NCI-H526 (cell line): ENCODE results near the gene APOC4.
A peak's percentile ranks its signal among the peaks of the same experiment; 100 is the strongest.
"Not testable (repeated sequence)": the region's sequence is repeated elsewhere in the genome, so short reads cannot be mapped to it uniquely, and the experiment has no call there.

ENCODE experiments used
- DNase-seq, 2 experiments: peaks; one replicate each; lab custom pipeline; 2025; lab: John Stamatoyannopoulos, UW

APOC4 gene

DNA sequence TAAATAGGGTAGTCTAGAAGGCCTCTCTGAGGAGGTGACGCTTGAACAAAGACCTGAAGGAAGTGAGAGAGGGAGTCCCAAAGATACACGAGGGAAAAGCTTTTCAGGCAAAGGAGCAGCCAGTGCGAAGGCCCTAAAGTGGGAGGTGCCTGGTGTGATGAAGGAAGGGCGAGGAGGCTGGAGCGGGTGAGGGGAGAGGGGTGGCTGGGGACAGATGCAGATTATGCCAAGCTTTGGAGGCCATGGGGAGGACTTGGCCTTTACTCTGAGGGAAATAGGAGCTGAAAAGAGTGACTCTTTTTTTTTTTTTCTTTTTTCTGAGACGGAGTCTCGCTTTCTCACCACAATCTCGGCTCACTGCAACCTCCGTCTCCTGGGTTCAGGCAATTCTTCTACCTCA lies 16.1 kb downstream of the APOC4 start:
- DNase-seq: no peak

DNA sequence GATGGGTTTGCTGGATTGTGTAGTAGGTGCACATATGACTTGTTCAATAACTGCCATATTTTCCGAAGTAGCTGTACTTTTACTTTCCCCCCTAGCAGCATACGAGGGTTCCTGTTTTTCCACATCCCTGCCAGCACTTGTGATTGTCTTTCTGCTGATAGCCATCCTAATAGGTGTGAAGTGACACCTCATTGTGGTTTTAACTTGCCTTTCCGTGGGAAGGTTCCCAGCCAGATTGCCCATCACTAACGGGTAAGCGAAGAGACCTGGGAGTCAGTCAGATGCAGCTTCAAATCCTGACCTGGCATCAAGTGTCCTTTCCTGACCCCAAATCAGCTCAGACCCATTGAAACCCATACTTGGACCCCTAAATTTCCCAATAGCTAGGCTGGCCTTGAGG lies 17.7 kb downstream of the APOC4 start:
- DNase-seq: no peak

DNA sequence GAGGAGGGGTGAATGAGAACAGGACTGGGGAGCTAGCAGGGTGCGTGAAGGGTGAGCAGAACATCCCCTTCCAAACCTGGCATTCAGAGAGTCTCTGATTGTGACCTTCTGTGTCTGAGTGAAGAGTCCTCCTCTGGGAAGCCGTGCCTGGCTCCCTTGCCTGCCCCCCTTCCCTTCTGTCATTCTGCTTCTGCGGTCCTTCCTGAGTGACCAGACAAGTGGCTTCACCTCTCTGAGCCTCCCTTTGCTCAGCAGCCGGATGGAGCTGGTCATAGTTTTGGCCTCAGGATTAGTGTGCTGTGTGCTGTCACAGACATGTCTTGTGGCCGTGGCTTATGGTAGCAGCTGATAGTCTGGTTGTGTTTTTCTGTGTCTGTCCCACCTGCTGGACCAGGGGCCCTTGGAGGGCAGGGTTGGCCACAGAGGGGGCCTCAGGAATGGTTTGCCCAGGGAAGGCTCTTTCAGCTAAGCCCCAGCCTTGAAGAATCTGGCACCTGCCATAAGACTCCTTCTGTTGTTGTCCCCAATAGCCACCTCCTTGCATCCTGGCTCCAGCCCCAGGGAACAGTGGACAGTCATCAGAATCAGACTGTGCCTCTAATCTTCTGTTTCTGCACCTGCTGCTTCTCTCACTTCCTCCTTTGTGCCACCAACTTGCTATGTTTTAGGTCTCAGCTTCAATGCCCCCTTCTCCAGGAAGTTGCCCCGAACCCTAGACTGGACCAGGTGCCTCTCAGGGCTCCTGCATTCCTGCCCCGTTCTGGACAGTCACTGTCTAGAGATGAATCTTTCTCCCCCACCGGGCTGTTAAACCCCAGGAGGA lies 19.1 kb downstream of the APOC4 start:
- DNase-seq: no peak

DNA sequence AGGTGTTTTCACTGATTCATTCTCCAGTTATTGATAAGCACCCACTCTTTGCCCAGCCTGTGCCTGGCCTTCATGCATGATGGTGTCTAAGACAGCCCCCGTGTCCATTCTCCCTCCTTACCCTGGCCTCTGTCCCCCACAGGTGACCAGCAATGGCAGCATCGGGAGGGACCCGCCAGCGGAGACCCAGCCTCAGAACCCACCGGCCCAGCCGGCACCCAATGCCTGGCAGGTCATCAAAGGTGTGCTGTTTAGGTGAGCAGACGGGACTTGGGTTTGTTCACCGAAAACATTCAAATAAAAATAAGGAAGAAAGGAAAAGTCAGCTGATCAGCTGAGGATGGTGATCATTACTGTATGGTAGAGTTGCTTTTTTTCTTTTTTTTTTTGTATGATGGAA lies 19.8 kb downstream of the APOC4 start:
- DNase-seq: no peak

DNA sequence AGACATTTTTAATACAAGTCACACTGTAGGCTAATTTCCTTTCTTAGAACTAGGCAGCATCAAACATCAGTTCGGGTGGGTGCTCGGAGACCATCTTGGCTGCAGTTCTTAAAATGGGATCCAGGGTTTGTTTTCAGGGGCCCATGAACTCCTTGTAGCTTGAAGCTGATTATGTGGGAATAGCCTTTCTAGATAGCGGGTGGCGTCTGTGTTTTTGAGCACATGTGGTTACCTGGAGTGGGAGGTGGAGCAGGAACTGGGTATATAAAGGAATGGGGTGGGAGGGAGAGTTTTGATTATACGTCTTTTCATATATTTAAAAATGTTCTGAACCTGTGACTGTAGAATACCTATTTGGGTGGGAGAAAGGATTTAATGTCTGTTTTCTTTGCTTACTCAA lies 26.1 kb downstream of the APOC4 start:
- DNase-seq: no peak

DNA sequence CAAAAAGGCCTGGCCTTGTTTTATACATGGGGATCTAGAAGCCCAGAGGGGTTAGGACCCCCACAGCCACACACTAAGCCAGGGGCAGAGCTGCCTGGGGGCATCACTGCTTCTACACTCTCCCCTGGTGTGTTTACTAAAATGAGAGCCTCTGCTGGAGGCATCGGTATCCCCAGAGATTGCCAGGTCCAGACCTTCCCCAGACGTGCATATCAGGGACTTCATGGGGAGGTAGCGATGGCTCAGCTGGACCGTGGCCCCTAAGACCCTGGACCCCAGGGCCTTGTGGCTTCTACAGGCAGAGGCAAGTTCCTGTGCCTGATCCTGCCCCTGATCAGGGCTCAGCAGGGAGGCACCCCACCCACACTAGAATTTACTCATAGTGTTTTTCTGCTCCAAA lies 26.6 kb downstream of the APOC4 start:
- DNase-seq: no peak

DNA sequence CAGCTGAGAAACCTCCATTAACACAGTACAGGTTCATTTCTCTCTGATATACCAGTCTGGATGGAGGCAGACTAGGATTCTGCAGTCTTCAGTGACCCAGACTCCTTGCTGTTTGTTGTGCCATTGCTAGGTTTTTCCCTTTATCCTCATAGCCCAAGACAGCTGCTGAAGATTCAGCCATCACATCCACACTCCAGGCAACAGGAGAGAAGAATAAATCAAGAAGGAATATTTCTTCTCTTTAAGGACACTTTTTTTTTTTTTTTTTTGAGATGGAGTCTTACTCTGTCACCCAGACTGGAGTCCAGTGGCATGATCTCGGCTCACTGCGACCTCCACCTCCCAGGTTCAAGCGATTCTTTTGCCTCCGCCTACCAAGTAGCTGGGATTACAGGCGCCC lies 27.4 kb downstream of the APOC4 start:
- DNase-seq: no peak

DNA sequence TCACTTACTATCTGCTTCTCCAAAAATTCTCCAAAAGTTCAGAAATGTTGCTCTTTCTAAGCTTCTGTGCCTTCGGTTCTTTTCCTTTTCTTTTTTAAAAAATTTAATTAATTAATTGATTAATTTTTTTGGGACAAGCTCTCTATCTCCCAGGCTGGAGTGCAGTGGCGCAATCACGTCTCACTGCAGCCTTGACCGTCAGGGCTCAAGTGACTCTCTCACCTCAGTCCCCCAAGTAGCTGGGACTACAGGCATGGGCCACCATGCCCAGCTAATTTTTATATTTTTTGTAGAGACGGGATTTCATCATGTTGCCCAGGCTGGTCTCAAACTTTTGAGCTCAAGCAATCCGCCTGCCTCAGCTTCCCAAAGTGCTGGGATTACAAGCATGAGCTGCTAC lies 29.4 kb downstream of the APOC4 start:
- DNase-seq: not testable (repeated sequence)

DNA sequence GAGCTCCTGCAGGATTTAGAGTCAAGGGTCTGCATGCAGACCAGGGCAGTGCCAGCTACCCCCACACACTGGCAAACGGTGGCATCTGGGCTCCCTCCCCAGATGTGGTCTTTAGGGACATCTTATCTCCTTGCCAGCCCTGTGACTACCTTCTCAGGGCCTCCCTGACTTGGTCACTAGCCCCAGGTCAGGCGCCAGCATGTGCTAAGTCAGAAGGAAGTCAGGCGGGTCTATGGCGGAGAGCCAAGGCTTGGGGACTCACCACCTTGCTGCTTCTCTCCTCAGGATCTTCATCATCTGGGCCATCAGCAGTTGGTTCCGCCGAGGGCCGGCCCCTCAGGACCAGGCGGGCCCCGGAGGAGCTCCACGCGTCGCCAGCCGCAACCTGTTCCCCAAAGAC lies 30.8 kb downstream of the APOC4 start:
- DNase-seq: no peak

DNA sequence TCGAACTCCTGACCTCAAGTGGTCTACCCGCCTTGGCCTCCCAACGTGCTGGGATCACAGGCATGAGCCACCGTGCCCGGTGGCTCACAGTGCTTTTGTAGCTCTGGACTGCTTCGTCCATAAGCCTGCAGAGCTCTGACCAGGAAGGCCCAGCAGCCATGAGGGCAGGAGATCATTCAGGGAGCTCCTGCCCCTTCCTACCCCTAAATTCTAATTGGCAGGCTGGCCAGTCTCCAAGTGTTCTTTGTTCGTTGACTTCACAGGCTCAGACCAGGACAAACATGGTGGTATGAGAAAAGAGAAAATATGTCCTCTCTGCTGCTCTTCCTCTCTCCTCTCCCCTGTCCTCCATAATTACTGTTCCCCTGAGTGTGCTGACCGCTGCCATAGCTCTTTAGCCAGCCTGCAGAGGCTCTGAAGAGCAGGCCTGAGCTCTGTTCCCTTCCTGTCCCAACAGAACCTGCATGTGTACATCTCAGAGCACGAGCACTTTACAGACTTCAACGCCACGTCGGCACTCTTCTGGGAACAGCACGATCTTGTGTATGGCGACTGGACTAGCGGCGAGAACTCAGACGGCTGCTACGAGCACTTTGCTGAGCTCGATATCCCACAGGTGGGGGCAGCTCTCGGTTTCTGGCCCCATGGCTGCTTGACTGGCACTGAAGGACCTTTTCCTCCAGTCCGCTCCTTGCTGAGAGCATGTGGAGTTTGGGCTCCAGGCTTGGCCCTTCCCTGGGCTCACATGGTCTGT lies 32.1 kb downstream of the APOC4 start:
- DNase-seq: no peak

DNA sequence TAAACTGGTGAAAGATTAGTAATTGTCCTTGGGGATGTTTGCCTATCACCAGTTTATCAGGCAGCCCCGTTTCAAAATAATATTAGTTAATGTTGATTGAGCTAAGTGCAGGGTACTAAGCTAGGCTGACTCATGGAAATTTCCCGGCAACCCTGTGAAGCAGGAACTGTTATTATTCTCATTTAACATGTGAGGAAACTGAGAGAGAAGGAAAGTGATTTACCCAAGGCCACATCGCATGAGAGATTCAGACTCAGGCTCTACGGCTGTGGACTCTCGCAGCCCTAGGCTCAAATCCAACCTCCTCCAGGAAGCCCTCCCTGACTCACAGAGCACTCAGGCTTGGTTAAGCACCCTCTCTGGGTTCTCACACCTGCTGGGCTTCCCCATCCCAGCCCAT lies 32.8 kb downstream of the APOC4 start:
- DNase-seq: no peak

DNA sequence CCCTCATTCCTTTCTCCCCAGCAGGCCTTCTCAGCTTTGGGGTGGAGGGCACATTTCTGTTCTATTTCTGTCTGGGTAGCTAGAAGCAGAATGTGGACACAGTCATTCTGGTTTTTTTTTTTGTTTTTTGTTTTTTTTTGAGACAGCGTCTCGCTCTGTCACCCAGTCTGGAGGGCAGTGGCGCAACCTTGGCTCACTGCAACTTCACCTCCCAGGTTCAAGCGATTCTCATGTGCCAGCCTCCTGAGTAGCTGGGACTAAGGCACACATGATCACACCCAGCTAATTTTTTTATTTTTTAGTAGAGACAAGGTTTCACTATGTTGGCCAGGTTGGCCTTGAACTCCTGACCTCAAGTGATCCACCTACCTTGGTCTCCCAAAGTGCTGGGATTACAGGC lies 33.4 kb downstream of the APOC4 start:
- DNase-seq: no peak

DNA sequence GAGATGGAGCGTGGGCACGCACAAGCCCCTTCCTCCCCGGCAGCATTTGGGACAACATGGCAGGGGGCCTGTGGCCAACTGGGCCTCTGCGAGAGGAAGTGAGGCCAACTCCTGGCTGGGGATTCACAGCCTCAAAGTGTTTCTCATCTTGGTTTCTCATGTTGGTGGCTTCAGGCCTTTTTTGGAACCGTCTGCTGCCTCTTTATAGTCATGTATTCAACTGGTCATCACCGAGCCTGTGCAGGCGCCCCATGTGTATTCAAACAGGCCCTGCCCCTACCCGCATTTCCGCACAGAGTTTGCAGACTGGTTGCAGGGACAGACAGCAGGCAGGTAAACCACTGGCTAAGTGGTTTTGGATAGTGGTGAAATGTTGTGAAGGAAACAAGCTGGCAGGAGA lies 42.0 kb downstream of the APOC4 start:
- DNase-seq: no peak

DNA sequence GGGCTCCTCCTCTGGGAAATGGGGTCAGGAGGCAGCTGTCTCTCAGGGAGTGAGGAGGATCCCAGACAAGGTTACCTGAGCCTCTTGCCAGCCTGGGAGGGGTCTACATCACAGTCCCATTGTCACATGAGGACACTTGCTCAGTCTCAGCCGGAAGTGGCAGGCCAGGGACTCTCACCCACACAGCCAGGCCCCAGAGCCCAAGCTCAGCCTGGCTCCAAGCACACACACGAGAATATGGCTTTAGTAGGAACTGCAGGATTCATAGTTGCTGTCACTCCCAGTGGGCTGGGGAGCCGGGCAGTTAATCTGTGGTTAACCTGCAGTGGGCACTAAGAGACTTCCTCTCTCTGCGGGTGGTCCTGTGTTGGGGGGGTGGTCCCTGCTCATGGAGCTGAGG lies 43.4 kb downstream of the APOC4 start:
- no peak for DNase-seq

DNA sequence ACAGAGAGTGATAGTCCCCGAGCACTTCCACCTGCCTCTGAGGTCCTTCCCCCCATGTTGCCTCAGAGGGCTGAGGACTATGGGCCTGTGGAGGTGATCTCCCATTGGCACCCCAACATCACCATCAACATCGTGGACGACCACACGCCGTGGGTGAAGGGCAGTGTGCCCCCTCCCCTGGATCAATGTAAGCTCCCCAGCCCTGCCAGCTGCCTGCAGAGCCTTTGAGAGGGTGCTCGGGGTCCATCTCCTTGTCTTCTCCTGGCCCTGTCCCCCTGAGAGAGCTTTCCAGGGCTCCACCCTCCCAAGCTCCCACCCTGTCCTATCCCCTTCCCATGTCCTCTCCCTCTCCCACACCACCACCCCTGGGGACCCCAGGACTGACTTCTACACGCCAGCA lies 44.4 kb downstream of the APOC4 start:
- DNase-seq: no peak

DNA sequence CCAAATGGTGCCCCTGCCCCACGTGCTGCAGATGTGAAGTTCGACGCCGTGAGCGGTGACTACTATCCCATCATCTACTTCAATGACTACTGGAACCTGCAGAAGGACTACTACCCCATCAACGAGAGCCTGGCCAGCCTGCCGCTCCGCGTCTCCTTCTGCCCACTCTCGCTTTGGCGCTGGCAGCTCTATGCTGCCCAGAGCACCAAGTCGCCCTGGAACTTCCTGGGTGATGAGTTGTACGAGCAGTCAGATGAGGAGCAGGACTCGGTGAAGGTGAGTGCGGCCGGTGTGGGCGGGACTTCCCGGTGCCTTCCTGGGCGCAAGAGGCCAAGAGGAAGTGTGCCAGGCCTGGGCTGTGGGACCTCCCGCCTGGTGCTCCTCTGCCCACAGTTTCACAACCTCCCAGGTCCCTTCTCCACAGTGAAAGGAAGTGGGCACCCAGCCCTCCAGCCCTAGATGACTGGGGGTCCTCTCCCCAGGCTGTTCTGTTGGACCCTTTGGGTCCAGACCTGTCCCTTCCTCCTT lies 45.2 kb downstream of the APOC4 start:
- DNase-seq: no peak

DNA sequence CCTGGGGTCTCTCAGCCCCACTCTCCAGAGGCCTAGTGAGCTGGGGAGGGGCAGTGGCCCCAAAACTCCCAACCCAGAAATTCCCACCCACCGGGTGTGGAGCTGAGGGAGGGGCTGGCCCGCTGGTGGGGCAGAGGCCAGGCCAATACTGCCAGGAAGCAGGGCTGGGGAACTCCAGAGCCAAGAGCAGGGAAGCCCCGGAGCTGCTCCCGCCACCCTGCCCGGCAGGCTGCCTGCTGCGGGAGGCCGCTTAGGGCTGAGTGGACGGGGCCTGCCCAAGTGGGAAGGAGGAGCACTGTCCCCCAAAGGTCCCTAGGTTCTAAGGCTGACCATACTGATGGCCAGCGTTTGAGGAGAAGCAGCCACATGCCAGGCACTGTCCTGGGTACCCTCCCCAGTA lies 46.2 kb downstream of the APOC4 start:
- DNase-seq: no peak

DNA sequence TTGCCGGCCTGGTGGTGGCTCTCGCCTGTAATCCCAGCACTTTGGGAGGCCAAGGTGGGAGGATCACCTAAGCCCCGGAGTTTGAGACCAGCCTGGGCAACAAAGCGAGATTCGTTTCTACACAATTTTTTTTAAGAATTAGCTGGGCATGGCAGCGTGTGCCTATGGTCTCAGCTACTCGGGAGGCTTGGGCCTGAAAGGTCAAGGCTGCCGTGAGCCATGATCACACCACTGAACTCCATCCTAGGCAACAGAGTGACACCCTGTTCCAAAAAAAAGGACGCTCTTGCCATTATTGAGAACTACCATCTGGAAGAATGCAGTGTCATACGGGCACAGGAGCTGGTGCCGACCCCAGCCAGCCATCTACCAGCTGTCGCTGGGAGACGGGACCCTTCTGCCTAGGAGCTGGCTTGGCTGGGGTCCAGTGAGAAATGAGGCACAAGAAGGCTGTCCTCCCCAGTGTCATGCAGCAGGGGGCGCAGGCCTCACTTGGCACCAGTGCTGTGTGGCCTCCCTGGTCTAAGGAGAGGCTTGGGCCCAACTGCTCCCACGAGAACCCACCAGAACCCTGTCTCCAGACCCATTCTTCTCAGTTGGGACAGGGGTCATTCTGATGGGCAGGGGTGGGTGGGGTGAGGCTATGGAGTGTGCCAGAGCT lies 47.0 kb downstream of the APOC4 start:
- peak in 1 of 2 experiments; percentile 64 for DNase-seq

DNA sequence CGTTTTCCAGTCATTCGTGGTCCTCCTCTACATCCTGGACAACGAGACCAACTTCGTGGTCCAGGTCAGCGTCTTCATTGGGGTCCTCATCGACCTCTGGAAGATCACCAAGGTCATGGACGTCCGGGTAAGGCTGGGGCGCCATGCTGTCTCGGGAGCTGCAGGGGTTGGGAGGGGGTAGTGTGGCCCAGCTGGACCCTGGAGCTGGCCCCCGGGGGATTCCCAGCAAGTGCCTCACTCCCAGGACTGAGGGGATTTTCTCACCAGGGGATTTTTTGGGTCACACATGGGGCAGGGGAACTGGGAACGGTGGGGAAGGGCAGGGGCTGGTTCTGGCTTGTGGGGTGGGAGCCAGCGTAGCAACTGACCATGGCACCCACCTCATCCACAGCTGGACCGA lies 48.4 kb downstream of the APOC4 start:
- DNase-seq: no peak

DNA sequence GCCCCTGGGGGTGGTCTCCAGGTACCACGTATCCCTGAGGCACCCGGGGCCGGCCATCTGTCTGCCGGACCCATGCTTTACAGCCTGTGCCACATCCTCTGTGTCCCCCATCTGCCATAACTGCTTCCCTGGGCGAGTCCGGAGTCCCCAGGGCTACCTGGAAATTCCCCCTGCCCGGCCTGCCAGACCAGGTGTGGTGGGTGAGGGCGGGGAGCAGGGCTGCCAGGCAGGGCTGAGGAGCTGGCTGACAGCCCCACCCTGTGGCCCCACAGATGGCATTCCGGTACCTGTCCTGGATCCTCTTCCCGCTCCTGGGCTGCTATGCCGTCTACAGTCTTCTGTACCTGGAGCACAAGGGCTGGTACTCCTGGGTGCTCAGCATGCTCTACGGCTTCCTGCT lies 48.9 kb downstream of the APOC4 start:
- no peak for DNase-seq

DNA sequence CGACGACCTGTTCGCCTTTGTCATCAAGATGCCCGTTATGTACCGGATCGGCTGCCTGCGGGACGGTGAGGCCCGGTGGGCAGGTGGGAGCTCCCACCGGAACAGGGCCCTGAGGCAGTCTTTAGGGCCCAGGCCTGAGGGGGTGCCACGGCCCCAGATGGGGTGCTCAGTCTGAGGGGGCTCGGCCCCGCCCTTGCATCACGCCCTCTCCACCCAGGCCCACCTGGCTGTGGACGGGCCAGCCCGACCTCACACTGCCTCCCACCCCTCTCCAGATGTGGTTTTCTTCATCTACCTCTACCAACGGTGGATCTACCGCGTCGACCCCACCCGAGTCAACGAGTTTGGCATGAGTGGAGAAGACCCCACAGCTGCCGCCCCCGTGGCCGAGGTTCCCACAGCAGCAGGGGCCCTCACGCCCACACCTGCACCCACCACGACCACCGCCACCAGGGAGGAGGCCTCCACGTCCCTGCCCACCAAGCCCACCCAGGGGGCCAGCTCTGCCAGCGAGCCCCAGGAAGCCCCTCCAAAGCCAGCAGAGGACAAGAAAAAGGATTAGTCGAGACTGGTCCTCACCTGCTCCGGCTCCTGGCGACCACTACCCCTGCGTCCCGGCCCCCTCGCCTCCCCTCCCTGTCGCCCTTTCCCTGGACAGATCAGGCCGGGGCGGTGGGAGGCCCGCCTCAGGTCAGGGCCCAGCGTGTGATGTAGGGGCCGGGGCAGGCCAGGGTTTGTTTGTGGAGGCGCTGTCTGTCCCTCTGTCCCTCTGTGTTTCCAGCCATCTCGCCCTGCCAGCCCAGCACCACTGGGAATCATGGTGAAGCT lies 50.5 kb downstream of the APOC4 start:
- DNase-seq: no peak

DNA sequence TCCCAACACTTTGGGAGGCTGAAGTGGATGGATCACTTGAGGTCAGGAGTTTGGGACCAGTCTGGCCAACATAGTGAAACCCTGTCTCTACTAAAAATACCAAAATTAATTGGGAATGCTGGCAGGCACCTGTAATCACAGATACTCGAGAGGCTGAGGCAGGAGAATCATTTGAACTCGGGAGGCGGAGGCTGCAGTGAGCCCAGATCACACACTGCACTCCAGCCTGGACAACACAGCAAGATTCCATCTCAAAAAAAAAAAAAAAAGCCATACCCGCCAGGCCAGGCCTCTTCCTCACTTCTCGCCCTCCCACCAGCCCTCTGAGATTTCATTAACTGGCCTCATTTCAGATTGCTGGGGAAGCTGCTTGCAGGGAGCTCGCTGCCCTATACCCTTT lies 51.5 kb downstream of the APOC4 start:
- no peak for DNase-seq
